Upper lobe of right lung (tissue), 1 donor: ENCODE data around the gene TEX35. TPM values are rescaled to one million over a fixed set of nuclear protein-coding genes. Genes with fewer than 3 reads are reported as not detected.

ENCODE experiments used
- ATAC-seq: fragments of 200-7000 bp; cut with Tn5 transposase; one replicate; pipeline ENCODE4 v1.9.1; 2020; ENCODE audit warnings: mild to moderate bottlenecking, moderate library complexity
- DNase-seq: peaks from one replicate; pipeline ENCODE4 v3.0.0-alpha.2; 2020
- H3K27ac ChIP-seq: fragments of 200-600 bp; one replicate; pipeline ENCODE4 v1.8.0; 2022
- H3K27me3 ChIP-seq: fragments of 200-600 bp; one replicate; pipeline ENCODE4 v1.8.0; 2022; ENCODE audit warnings: mild to moderate bottlenecking
- H3K36me3 ChIP-seq: fragments of 200-600 bp; one replicate; pipeline ENCODE4 v1.8.0; 2022
- H3K4me1 ChIP-seq: fragments of 200-600 bp; one replicate; pipeline ENCODE4 v1.8.0; 2022
- H3K4me3 ChIP-seq: fragments of 200-600 bp; one replicate; pipeline ENCODE4 v1.8.0; 2022; ENCODE audit warnings: mild to moderate bottlenecking
- H3K9me3 ChIP-seq: fragments of 200-600 bp; one replicate; pipeline ENCODE4 v1.8.0; 2022
- intact Hi-C: fragments of 100-400 bp; cut with DNase I; formaldehyde crosslinking; loops from one replicate; pipeline ENCODE4 v1.11.0; 2022
- total RNA-seq: library from RNA; stranded (reverse); fragmentation: NEBNext Ultra II Directional; extraction: Animal tissue kit (Norgen Biotek cat#: 25700); gene quantifications from one replicate; pipeline ENCODE4 v1.2.1, GENCODE V29; 2021
- TF ChIP-seq, protein P1 (sequence below): fragments of 200-600 bp; IDR thresholded peaks from one replicate; pipeline ENCODE4 v1.8.0; 2022; ENCODE audit warnings: antibody characterized with exemption
- donor health status: DM: no; HTN: yes; CAD: no; lungs with severe emphysema.

The TEX35 gene
- total RNA-seq, 1 donor from 2014 or later: not detected

DNA sequence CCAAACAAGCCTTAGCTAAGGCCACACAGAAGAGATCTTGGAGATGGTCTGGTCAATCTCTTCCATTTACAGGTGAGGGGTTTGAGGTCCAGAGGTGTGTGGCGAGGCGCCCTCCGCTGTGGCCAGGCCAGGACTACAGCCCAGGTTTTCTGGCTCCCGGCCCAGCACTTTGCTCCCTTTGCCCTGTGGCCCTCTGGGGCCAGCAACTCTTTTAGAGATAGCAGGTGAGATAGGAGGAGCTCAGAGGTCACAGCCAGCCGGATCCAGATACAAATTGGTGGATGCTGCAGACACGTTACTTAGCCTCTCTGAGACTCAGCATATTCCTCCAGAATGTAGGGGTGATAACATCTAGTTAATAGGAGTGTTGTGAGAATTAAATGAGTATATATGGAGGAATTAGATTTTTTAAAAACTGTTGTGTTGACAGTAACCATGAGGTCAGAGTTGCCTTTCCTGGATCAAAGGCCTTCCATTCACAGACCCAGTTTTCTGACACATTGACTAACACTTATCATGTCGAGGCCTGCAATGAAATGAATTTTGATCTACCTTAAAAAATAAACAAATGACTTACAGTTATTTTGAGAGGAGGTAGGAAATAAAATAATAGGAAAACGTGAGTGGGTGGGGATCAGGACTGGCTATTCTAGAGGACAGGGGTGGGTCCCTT lies 16.6 kb downstream of the TEX35 start:
- Histone ChIP-seq H3K9me3 (no peaks in the 10 kb centered on the region), H3K4me3 (no peak overlapping the region), H3K27ac (no peak overlapping the region), H3K36me3 (no peaks in the 10 kb centered on the region), H3K27me3 (no peaks in the 10 kb centered on the region), H3K4me1 (no peaks in the 10 kb centered on the region)
- no peak for DNase-seq
- TF ChIP-seq, protein P1, sequence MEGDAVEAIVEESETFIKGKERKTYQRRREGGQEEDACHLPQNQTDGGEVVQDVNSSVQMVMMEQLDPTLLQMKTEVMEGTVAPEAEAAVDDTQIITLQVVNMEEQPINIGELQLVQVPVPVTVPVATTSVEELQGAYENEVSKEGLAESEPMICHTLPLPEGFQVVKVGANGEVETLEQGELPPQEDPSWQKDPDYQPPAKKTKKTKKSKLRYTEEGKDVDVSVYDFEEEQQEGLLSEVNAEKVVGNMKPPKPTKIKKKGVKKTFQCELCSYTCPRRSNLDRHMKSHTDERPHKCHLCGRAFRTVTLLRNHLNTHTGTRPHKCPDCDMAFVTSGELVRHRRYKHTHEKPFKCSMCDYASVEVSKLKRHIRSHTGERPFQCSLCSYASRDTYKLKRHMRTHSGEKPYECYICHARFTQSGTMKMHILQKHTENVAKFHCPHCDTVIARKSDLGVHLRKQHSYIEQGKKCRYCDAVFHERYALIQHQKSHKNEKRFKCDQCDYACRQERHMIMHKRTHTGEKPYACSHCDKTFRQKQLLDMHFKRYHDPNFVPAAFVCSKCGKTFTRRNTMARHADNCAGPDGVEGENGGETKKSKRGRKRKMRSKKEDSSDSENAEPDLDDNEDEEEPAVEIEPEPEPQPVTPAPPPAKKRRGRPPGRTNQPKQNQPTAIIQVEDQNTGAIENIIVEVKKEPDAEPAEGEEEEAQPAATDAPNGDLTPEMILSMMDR: no peak
- intact Hi-C loops: no loop called here
- ATAC-seq: no peak

DNA sequence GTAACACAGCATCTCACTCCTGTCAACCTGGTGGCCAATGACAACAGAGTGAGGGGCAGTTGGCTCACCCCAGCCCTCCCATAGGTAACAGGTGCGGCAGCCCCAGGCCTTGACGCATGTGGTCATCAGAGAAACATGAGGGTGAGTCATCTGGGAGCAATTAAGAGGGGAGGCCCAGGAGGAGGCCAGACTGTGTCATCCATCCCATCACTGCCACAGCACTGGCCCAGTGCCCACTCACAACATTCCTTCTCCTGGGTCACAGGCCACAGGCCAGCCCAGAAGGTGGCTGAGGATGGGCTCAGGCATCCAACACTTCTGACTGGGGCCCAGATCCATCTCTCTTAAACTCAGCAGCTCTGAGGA lies 17.1 kb downstream of the TEX35 start:
- no peaks in the 10 kb centered on the region for H3K36me3 ChIP-seq
- no peak overlapping the region for H3K27ac ChIP-seq
- DNase-seq (no peak), ATAC-seq (peak; percentile 32)
- H3K4me3 ChIP-seq: no peak overlapping the region
- intact Hi-C loops: no loop called here
- no peaks in the 10 kb centered on the region for H3K9me3 ChIP-seq
- no peaks in the 10 kb centered on the region for H3K4me1 ChIP-seq
- TF ChIP-seq, protein P1: no peak
- H3K27me3 ChIP-seq: no peaks in the 10 kb centered on the region

- ATAC-seq (no peak), DNase-seq (no peak)
- Histone ChIP-seq H3K36me3 (no peaks in the 10 kb centered on the region), H3K4me3 (no peak overlapping the region), H3K27ac (no peak overlapping the region), H3K27me3 (no peaks in the 10 kb centered on the region), H3K4me1 (no peaks in the 10 kb centered on the region), H3K9me3 (no peaks in the 10 kb centered on the region)
- intact Hi-C loops: no loop called here
- TF ChIP-seq, protein P1: no peak
Observed at GRCh38 chr1:178530502-178530901, 17.6 kb downstream of the TEX35 start.

GRCh38 chr1:178531887-178532286 lies 19.0 kb downstream of the TEX35 start:
- Histone ChIP-seq H3K4me3 (no peak overlapping the region), H3K9me3 (no peaks in the 10 kb centered on the region)

GRCh38 chr1:178532392-178532791 lies 19.5 kb downstream of the TEX35 start:
- TF ChIP-seq, protein P1: peak; percentile 90
- H3K27ac ChIP-seq: no peak overlapping the region
- no peaks in the 10 kb centered on the region for H3K9me3 ChIP-seq
- no peaks in the 10 kb centered on the region for H3K36me3 ChIP-seq
- intact Hi-C loops: no loop called here
- peak; percentile 89 for ATAC-seq
- H3K27me3 ChIP-seq: no peaks in the 10 kb centered on the region
- no peak overlapping the region for H3K4me3 ChIP-seq
- DNase-seq: peak; percentile 88
- peaks cover 4% of the 10 kb centered on the region for H3K4me1 ChIP-seq

More at GRCh38 chr1:178531887-178532286, 19.0 kb downstream of the TEX35 start:
- Histone ChIP-seq H3K27me3 (no peaks in the 10 kb centered on the region), H3K4me1 (no peaks in the 10 kb centered on the region), H3K36me3 (no peaks in the 10 kb centered on the region), H3K27ac (no peak overlapping the region)
- ATAC-seq (peak; percentile 18), DNase-seq (no peak)
- TF ChIP-seq, protein P1: no peak
- intact Hi-C loops: no loop called here
